Esophagus squamous epithelium (tissue), 4 donors: ENCODE data around the gene DEXI.

Source experiments
- POLR2A ChIP-seq, 4 donors: fragments of 450-650 bp; IDR thresholded peaks; one replicate each; pipeline ENCODE4 v1.6.1; 2017; ENCODE audit warnings: antibody characterized with exemption in 4 of 4, mild to moderate bottlenecking in 4 of 4, moderate library complexity in 3 of 4
- TF ChIP-seq, protein P1 (sequence below), 6 experiments: fragments of 450-650 bp in 4 of 6; fragments of 200-600 bp in 2 of 6; sonication (generic) in 2 of 6; IDR thresholded peaks; one replicate each; pipeline ENCODE4 v1.5.1; 2016 to 2019; ENCODE audit warnings: antibody characterized with exemption in 6 of 6, mild to moderate bottlenecking in 4 of 6, moderate library complexity in 4 of 6

DNA sequence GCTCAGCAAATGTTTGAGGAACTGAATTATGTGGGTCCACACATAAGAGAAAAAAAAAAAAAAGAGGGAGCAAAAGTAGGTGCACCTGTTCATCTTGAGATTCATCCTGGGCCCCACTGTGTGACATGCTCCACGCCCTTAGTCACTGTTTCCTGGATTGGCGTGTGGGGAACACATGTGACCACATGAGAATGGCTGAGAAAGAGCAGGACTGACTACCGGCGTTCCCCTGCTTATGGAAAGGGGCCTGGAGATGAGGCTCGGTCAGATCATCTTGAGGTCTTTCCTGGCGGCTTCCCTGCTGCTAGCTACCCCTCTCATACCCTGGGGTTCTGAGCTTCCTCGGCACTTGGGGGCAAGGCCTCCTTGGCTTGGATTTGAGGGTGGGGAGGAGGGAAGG lies 3.9 kb downstream of the DEXI start:
- TF ChIP-seq, protein P1, sequence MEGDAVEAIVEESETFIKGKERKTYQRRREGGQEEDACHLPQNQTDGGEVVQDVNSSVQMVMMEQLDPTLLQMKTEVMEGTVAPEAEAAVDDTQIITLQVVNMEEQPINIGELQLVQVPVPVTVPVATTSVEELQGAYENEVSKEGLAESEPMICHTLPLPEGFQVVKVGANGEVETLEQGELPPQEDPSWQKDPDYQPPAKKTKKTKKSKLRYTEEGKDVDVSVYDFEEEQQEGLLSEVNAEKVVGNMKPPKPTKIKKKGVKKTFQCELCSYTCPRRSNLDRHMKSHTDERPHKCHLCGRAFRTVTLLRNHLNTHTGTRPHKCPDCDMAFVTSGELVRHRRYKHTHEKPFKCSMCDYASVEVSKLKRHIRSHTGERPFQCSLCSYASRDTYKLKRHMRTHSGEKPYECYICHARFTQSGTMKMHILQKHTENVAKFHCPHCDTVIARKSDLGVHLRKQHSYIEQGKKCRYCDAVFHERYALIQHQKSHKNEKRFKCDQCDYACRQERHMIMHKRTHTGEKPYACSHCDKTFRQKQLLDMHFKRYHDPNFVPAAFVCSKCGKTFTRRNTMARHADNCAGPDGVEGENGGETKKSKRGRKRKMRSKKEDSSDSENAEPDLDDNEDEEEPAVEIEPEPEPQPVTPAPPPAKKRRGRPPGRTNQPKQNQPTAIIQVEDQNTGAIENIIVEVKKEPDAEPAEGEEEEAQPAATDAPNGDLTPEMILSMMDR (IDR thresholded peaks at IDR 0.05) = no peak
- TF ChIP-seq POLR2A (IDR thresholded peaks at IDR 0.05) = no peak
